Keratinocyte (primary cell): ENCODE results near the gene SOX14. TPM values are rescaled to one million over a fixed set of nuclear protein-coding genes. Genes with fewer than 3 reads are reported as not detected.

Source experiments
- DNase-seq: peaks from one replicate; pipeline ENCODE4 v3.0.0-alpha.2; 2011; ENCODE audit warnings: low read depth, missing footprints, low spot score
- FAIRE-seq: peaks from 2 replicates; lab custom pipeline; 2011; peaks lifted over from hg19 to GRCh38; lab: Jason Lieb, UNC
- H2AFZ ChIP-seq: 2 replicates; pipeline ENCODE4 v1.6.0; 2012; ENCODE audit warnings: low read length, control low read depth, inconsistent platforms; ENCODE audit not compliant: control insufficient read depth
- H3K27ac ChIP-seq: 2 replicates; pipeline ENCODE4 v1.5.1; 2011; ENCODE audit warnings: low read length; ENCODE audit not compliant: control insufficient read depth, insufficient read depth
- H3K27me3 ChIP-seq: 3 replicates; pipeline ENCODE4 v1.6.0; 2011; ENCODE audit warnings: low read length; ENCODE audit not compliant: control insufficient read depth, insufficient read depth; ENCODE audit errors: extremely low read depth
- H3K36me3 ChIP-seq, 2 experiments: 2 replicates in 1 of 2; 3 replicates in 1 of 2; pipeline ENCODE4 v1.5.1; 2011; ENCODE audit warnings: low read length in 2 of 2, mild to moderate bottlenecking in 1 of 2; ENCODE audit not compliant: control insufficient read depth in 2 of 2, insufficient read depth in 2 of 2; ENCODE audit errors: extremely low read depth in 1 of 2
- H3K4me1 ChIP-seq: 3 replicates; pipeline ENCODE4 v1.5.1; 2011; ENCODE audit warnings: low read length; ENCODE audit not compliant: control insufficient read depth, insufficient read depth; ENCODE audit errors: extremely low read depth
- H3K4me2 ChIP-seq: 3 replicates; pipeline ENCODE4 v1.6.0; 2011; ENCODE audit warnings: low read depth, low read length; ENCODE audit not compliant: control insufficient read depth, insufficient read depth; ENCODE audit errors: extremely low read depth
- H3K4me3 ChIP-seq, 3 experiments: fragments of 200-600 bp in 1 of 3; sonication (generic) in 1 of 3; 2 replicates in 2 of 3; 3 replicates in 1 of 3; pipeline ENCODE4 v1.5.1; 2011 to 2016; ENCODE audit warnings: low read length in 3 of 3, mild to moderate bottlenecking in 3 of 3, control low read depth in 2 of 3, inconsistent platforms in 1 of 3, low read depth in 1 of 3, mixed read lengths in 1 of 3, mixed run types in 1 of 3, moderate library complexity in 1 of 3; ENCODE audit not compliant: control insufficient read depth in 2 of 3, insufficient read depth in 2 of 3; ENCODE audit errors: extremely low read depth in 1 of 3
- H3K79me2 ChIP-seq: 2 replicates; pipeline ENCODE4 v1.6.0; 2012; ENCODE audit warnings: low read length; ENCODE audit not compliant: control insufficient read depth, insufficient read depth
- H3K9ac ChIP-seq: 3 replicates; pipeline ENCODE4 v1.6.0; 2011; ENCODE audit warnings: low read length; ENCODE audit not compliant: control insufficient read depth, insufficient read depth; ENCODE audit errors: extremely low read depth
- H3K9me1 ChIP-seq: 3 replicates; pipeline ENCODE4 v1.6.0; 2011; ENCODE audit warnings: low read length; ENCODE audit not compliant: control insufficient read depth, insufficient read depth; ENCODE audit errors: extremely low read depth
- H3K9me3 ChIP-seq: 2 replicates; pipeline ENCODE4 v1.5.1; 2012; ENCODE audit warnings: low read depth, low read length; ENCODE audit not compliant: control insufficient read depth
- H4K20me1 ChIP-seq: 3 replicates; pipeline ENCODE4 v1.6.0; 2011; ENCODE audit warnings: low read length; ENCODE audit not compliant: control insufficient read depth, insufficient read depth; ENCODE audit errors: extremely low read depth
- EZH2 ChIP-seq: IDR thresholded peaks from one replicate; pipeline ENCODE4 v1.6.1; 2012; ENCODE audit warnings: inconsistent platforms, mild to moderate bottlenecking, low read length, moderate library complexity
- dilution Hi-C: fragments of 300-500 bp; cut with MboI; formaldehyde crosslinking; loops from one replicate; pipeline ENCODE4 v1.7.0; 2020; ENCODE audit warnings: low sequenced_read_pairs; ENCODE audit not compliant: extremely low pct_ligation_motif_present
- polyA plus RNA-seq, 5 experiments: library from polyadenylated mRNA; depleted of rRNA in 3 of 5; stranded (reverse) in 3 of 5; stranded (forward) in 1 of 5; unstranded in 1 of 5; fragments of >200 nt; gene quantifications; 1 replicate in 1 of 5; 2 replicates in 3 of 5; 3 replicates in 1 of 5; pipeline versions ENCODE4 v1.2.1 to v1.2.3, GENCODE V29; 2011 to 2012; ENCODE audit warnings: missing spikeins in 2 of 5, low read depth in 1 of 5, low replicate concordance in 1 of 5
- TF ChIP-seq, protein P1 (sequence below), 3 experiments: IDR thresholded peaks in 1 of 3; conservative IDR thresholded peaks in 1 of 3; optimal IDR thresholded peaks in 1 of 3; 2 replicates in 2 of 3; 3 replicates in 1 of 3; pipeline versions ENCODE3 to v1.5.1; 2011; ENCODE audit warnings: low read length in 3 of 3, mild to moderate bottlenecking in 3 of 3, moderate library complexity in 2 of 3, control low read depth in 1 of 3, inconsistent platforms in 1 of 3; ENCODE audit not compliant: insufficient read depth in 2 of 3; ENCODE audit errors: extremely low read depth in 1 of 3

SOX14 gene
- polyA plus RNA-seq, 1 donor (not counting 4 experiments of a cell fraction or from before 2014, with no cell fraction given): not detected

DNA sequence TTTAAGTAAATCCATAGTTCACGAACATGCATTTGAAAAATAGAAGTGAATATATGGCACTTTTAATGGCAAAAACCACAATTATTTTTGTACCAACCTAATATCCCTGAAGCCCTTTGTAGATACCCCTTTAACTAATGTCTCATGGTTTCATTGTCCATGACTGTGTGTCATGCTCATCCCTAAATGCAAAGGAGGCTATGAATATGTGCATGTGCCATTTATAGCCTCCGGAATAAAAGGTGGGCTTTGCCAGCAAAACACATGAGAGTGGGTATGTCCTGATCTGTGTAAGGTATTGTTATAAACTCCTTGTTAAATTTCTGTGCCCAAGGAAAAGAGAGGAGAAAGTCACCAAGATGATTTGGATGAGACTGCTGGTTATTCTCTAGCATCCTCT, 20.5 kb upstream of the SOX14 start:
- no peaks in the 10 kb centered on the region for H3K79me2 ChIP-seq
- no peak overlapping the region for H3K9ac ChIP-seq
- H3K9me1 ChIP-seq: no peaks in the 10 kb centered on the region
- no peak for TF ChIP-seq EZH2
- TF ChIP-seq, protein P1, sequence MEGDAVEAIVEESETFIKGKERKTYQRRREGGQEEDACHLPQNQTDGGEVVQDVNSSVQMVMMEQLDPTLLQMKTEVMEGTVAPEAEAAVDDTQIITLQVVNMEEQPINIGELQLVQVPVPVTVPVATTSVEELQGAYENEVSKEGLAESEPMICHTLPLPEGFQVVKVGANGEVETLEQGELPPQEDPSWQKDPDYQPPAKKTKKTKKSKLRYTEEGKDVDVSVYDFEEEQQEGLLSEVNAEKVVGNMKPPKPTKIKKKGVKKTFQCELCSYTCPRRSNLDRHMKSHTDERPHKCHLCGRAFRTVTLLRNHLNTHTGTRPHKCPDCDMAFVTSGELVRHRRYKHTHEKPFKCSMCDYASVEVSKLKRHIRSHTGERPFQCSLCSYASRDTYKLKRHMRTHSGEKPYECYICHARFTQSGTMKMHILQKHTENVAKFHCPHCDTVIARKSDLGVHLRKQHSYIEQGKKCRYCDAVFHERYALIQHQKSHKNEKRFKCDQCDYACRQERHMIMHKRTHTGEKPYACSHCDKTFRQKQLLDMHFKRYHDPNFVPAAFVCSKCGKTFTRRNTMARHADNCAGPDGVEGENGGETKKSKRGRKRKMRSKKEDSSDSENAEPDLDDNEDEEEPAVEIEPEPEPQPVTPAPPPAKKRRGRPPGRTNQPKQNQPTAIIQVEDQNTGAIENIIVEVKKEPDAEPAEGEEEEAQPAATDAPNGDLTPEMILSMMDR (optimal IDR thresholded peaks at IDR 0.05 in 1 of 3, IDR thresholded peaks at IDR 0.05 in 1 of 3, conservative IDR thresholded peaks at IDR 0.05 in 1 of 3; ENCODE audit: extremely low read depth in 1 of 3, insufficient read depth in 2 of 3, low read length in 3 of 3): no peak
- no peak overlapping the region for H3K4me3 ChIP-seq
- H3K4me1 ChIP-seq: no peaks in the 10 kb centered on the region
- H3K27ac ChIP-seq: no peak overlapping the region
- DNase-seq (no peak), FAIRE-seq (no peak)
- no peaks in the 10 kb centered on the region for H3K9me3 ChIP-seq
- no peak overlapping the region for H3K4me2 ChIP-seq
- H4K20me1 ChIP-seq: no peaks in the 10 kb centered on the region
- H2AFZ ChIP-seq: no peak overlapping the region
- no peaks in the 10 kb centered on the region for H3K27me3 ChIP-seq
- H3K36me3 ChIP-seq: no peaks in the 10 kb centered on the region
- dilution Hi-C loops: no loop called here

DNA sequence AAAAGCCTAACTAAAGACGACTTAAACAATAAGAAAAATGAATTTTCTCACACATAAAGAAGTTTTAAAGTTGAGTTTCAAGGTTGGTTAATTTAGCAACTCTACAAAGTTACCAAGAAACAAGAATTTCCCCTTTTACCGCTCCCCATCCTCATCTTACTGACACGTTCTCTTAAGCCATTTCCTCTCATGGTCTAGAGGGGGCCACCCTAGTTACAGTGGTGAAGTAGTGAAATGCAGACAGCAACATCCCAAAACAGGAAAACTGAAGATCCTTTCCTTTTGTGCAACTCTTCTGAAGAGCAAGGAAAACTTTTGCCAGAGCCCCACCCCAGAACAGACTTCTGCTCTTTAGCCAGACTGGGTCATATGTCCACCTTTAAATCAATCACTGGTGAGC, 17.3 kb upstream of the SOX14 start:
- Histone ChIP-seq H3K27ac (no peak overlapping the region), H3K9ac (no peak overlapping the region), H3K9me3 (no peaks in the 10 kb centered on the region), H4K20me1 (no peaks in the 10 kb centered on the region), H3K36me3 (no peaks in the 10 kb centered on the region), H3K9me1 (no peaks in the 10 kb centered on the region), H3K27me3 (no peaks in the 10 kb centered on the region), H3K79me2 (no peaks in the 10 kb centered on the region), H2AFZ (no peak overlapping the region), H3K4me3 (no peak overlapping the region), H3K4me2 (no peak overlapping the region), H3K4me1 (no peaks in the 10 kb centered on the region)
- no peak for TF ChIP-seq EZH2
- TF ChIP-seq, protein P1 (optimal IDR thresholded peaks at IDR 0.05 in 1 of 3, IDR thresholded peaks at IDR 0.05 in 1 of 3, conservative IDR thresholded peaks at IDR 0.05 in 1 of 3; ENCODE audit: extremely low read depth in 1 of 3, insufficient read depth in 2 of 3, low read length in 3 of 3): no peak
- FAIRE-seq (no peak), DNase-seq (no peak)
- dilution Hi-C loops: no loop called here
